ENCODE measurements around the gene SGK2. TPM values are rescaled to one million over a fixed set of nuclear protein-coding genes. Genes with fewer than 3 reads are reported as not detected.

The SGK2 gene
- total and polyA plus RNA-seq, 2 experiments from 2014 or later, result 0.42 TPM; not detected in 1

- no peaks in the 10 kb centered on the region for H3K79me2 ChIP-seq (replicated peaks; ENCODE audit: insufficient read depth)
- H3K36me3 ChIP-seq (ENCODE audit: insufficient read depth), result no peaks in the 10 kb centered on the region
- no peak for TF ChIP-seq POLR2AphosphoS5 (IDR thresholded peaks at IDR 0.05; ENCODE audit: low read depth)
- TF ChIP-seq CTCF (conservative IDR thresholded peaks at IDR 0.05; ENCODE audit: low read depth in 2 of 2), result peak; percentile 11 to 29; a peak in 1 of 4 replicates
- H4K20me1 ChIP-seq (replicated peaks; ENCODE audit: insufficient read depth), result no peaks in the 10 kb centered on the region; the same call in 1 of the 2 replicates
- Mint-ChIP-seq H3K4me3 (no peak overlapping the region), H3K4me1 (peaks cover 2% of the 10 kb centered on the region; the same call in 2 of the 3 replicates), H3K36me3 (ENCODE audit: low read depth) (peaks cover 30% of the 10 kb centered on the region), H3K27ac (no peak overlapping the region), H3K9me3 (peaks cover 18% of the 10 kb centered on the region), H3K27me3 (ENCODE audit: insufficient read depth, low read depth, poor library complexity) (peaks cover 6% of the 10 kb centered on the region)
- H3K9me2 ChIP-seq (ENCODE audit: insufficient read depth), result no peaks in the 10 kb centered on the region
- no peak overlapping the region for H3K27ac ChIP-seq (ENCODE audit: low read depth)
- no peak overlapping the region for H2AFZ ChIP-seq
- ATAC-seq (no peak), DNase-seq (ENCODE audit: low spot score) (no peak)
- H3K27me3 ChIP-seq (ENCODE audit: insufficient read depth), result no peaks in the 10 kb centered on the region
- H3K4me2 ChIP-seq, result no peak overlapping the region
- H3F3A ChIP-seq (replicated peaks; ENCODE audit: low read depth), result no peaks in the 10 kb centered on the region
- no peaks in the 10 kb centered on the region for H3K4me1 ChIP-seq (ENCODE audit: insufficient read depth)
- H3K4me3 ChIP-seq, result no peak overlapping the region
Measured at GRCh38 chr20:43545837-43546578, 12.8 kb upstream of the SGK2 start.

GRCh38 chr20:43548273-43548880 is 10.4 kb upstream of the SGK2 start:
- H3K36me3 ChIP-seq (ENCODE audit: insufficient read depth), result no peaks in the 10 kb centered on the region
- no peaks in the 10 kb centered on the region for H3K9me2 ChIP-seq (ENCODE audit: insufficient read depth)
- H3K4me2 ChIP-seq, result no peak overlapping the region
- no peak for DNase-seq (ENCODE audit: low spot score)
- no peaks in the 10 kb centered on the region for H3K27me3 ChIP-seq (ENCODE audit: insufficient read depth)
- H3K79me2 ChIP-seq (replicated peaks; ENCODE audit: insufficient read depth), result no peaks in the 10 kb centered on the region
- no peaks in the 10 kb centered on the region for H3K4me1 ChIP-seq (ENCODE audit: insufficient read depth)
- no peak overlapping the region for H3K4me3 ChIP-seq
- Mint-ChIP-seq H3K27ac (0 out of 2 replicates have a peak overlapping the region, but pooled peaks have one; percentile 25), H3K36me3 (ENCODE audit: low read depth) (peaks cover 30% of the 10 kb centered on the region), H3K4me1 (peaks cover 7% of the 10 kb centered on the region; the same call in 2 of the 3 replicates), H3K4me3 (no peak overlapping the region), H3K9me3 (peaks cover 18% of the 10 kb centered on the region), H3K27me3 (ENCODE audit: insufficient read depth, low read depth, poor library complexity) (peaks cover 5% of the 10 kb centered on the region)
- no peaks in the 10 kb centered on the region; the same call in 1 of the 2 replicates for H4K20me1 ChIP-seq (replicated peaks; ENCODE audit: insufficient read depth)
- no peak for ATAC-seq
- H3K27ac ChIP-seq (ENCODE audit: low read depth), result no peak overlapping the region
- no peaks in the 10 kb centered on the region for H3F3A ChIP-seq (replicated peaks; ENCODE audit: low read depth)
- no peak overlapping the region for H2AFZ ChIP-seq
- TF ChIP-seq ZNF331 (CRISPR knock-in tag; IDR thresholded peaks at IDR 0.05; ENCODE audit: low read depth) (no peak), EZH2 (IDR thresholded peaks at IDR 0.05; ENCODE audit: low read depth, unreplicated experiment) (no peak), POLR2AphosphoS5 (IDR thresholded peaks at IDR 0.05; ENCODE audit: low read depth) (no peak), ZNF114 (CRISPR knock-in tag; IDR thresholded peaks at IDR 0.05) (no peak), REST (IDR thresholded peaks at IDR 0.05; ENCODE audit: unreplicated experiment) (no peak), EZH2phosphoT487 (IDR thresholded peaks at IDR 0.05; ENCODE audit: unreplicated experiment) (no peak), CTCF (conservative IDR thresholded peaks at IDR 0.05; ENCODE audit: low read depth in 2 of 2) (no peak), ETS1 (IDR thresholded peaks at IDR 0.05) (no peak), CREB1 (CRISPR knock-in tag; IDR thresholded peaks at IDR 0.05; ENCODE audit: low read depth) (no peak), STAT1 (IDR thresholded peaks at IDR 0.05; ENCODE audit: unreplicated experiment) (no peak)

Measured in GM23338 (cell line).